T-cell (primary cell): Measurements from ENCODE around the gene PLCB1. TPM values are rescaled to one million over a fixed set of nuclear protein-coding genes. Genes with fewer than 3 reads are reported as not detected.
"Not testable (repeated sequence)": the region's sequence is repeated elsewhere in the genome, so short reads cannot be mapped to it uniquely, and the experiment has no call there.

Source experiments
- ATAC-seq, 4 experiments: fragments of 200-7000 bp in 3 of 4; fragments of 150-1000 bp in 1 of 4; cut with Tn5 transposase; replicated peaks in 1 of 4; 1 replicate in 3 of 4; 2 replicates in 1 of 4; pipeline ENCODE4 v1.10.0; 2021; ENCODE audit warnings: moderate library complexity in 3 of 4, mild to moderate bottlenecking in 2 of 4, moderate number of reproducible peaks in 1 of 4
- CTCF ChIA-PET, 2 donors: fragments of 300-600 bp; sonication (Branson Sonifier 250); formaldehyde crosslinking; loops; one replicate each; lab custom pipeline; 2022; ENCODE audit warnings: antibody characterized with exemption in 2 of 2; lab: Charles Lee
- POLR2A ChIA-PET, 2 donors: fragments of 300-600 bp; sonication (Branson Sonifier 250); formaldehyde crosslinking; loops; one replicate each; lab custom pipeline; 2022; ENCODE audit warnings: antibody characterized with exemption in 2 of 2; lab: Charles Lee
- DNase-seq, 35 experiments: peaks; one replicate each; pipeline versions ENCODE4 v3.0.0 to v3.0.0-alpha.2; 2013 to 2023
- H3K27ac ChIP-seq: one replicate; pipeline ENCODE4 v1.5.1; 2013; ENCODE audit warnings: low read length
- H3K27me3 ChIP-seq, 2 experiments: replicated peaks in 1 of 2; 1 replicate in 1 of 2; 2 replicates in 1 of 2; pipeline versions ENCODE4 v1.6.1 to v1.7.0; 2013; ENCODE audit warnings: low read length in 1 of 2, mixed read lengths in 1 of 2; ENCODE audit not compliant: control insufficient read depth in 2 of 2, insufficient read depth in 2 of 2; ENCODE audit errors: extremely low read depth in 1 of 2
- H3K36me3 ChIP-seq, 2 donors: 1 replicate in 1 of 2; 2 replicates in 1 of 2; pipeline versions ENCODE4 v1.6.1 to v1.7.0; 2013; ENCODE audit warnings: low read length in 1 of 2; ENCODE audit not compliant: control insufficient read depth in 2 of 2, insufficient read depth in 1 of 2; ENCODE audit errors: extremely low read depth in 1 of 2
- H3K4me1 ChIP-seq, 2 experiments: 1 replicate in 1 of 2; 2 replicates in 1 of 2; pipeline versions ENCODE4 v1.6.1 to v1.7.0; 2013; ENCODE audit warnings: low read length in 2 of 2, mixed read lengths in 1 of 2; ENCODE audit not compliant: insufficient read depth in 2 of 2, control insufficient read depth in 1 of 2; ENCODE audit errors: extremely low read depth in 1 of 2
- H3K4me3 ChIP-seq, 2 donors: 1 replicate in 1 of 2; 2 replicates in 1 of 2; pipeline versions ENCODE4 v1.5.1 to v1.7.0; 2013; ENCODE audit warnings: mild to moderate bottlenecking in 2 of 2, low read length in 1 of 2, moderate library complexity in 1 of 2; ENCODE audit not compliant: control insufficient read depth in 1 of 2; ENCODE audit errors: extremely low read depth in 1 of 2
- H3K9me3 ChIP-seq: 2 replicates; pipeline ENCODE4 v1.7.0; 2013
- H3K27ac Mint-ChIP-seq, 2 donors: one replicate each; pipeline ENCODE4 v1.8.0; 2020 to 2021; ENCODE audit warnings: mild to moderate bottlenecking in 2 of 2, mixed read lengths in 2 of 2
- H3K27me3 Mint-ChIP-seq, 2 donors: one replicate each; pipeline ENCODE4 v1.8.0; 2021 to 2022; ENCODE audit warnings: mixed read lengths in 2 of 2
- H3K36me3 Mint-ChIP-seq: one replicate; pipeline ENCODE4 v1.8.0; 2021; ENCODE audit warnings: mixed read lengths
- H3K4me1 Mint-ChIP-seq, 3 donors: one replicate each; pipeline ENCODE4 v1.8.0; 2020 to 2022; ENCODE audit warnings: mixed read lengths in 3 of 3, mild to moderate bottlenecking in 1 of 3
- H3K4me3 Mint-ChIP-seq, 3 donors: one replicate each; pipeline ENCODE4 v1.8.0; 2020 to 2022; ENCODE audit warnings: mild to moderate bottlenecking in 3 of 3, mixed read lengths in 3 of 3, moderate library complexity in 3 of 3
- H3K9me3 Mint-ChIP-seq, 3 donors: one replicate each; pipeline ENCODE4 v1.8.0; 2020 to 2022; ENCODE audit warnings: mixed read lengths in 3 of 3
- WGBS: methylation state at CpG from one replicate; pipeline ENCODE4 v1.1.5; 2013; ENCODE audit warnings: missing lambda C conversion rate; ENCODE audit not compliant: insufficient coverage; 5-methylcytosine and 5-hydroxymethylcytosine counted together
- total RNA-seq, 35 experiments: library from RNA in 6 of 35; stranded (reverse) in 6 of 35; fragments of 120-200 nt in 1 of 35; gene quantifications; one replicate each; pipeline versions ENCODE4 v1.2.1 to v1.2.4 and lab custom pipeline; 2013 to 2026

The PLCB1 gene
- total RNA-seq, 5 donors from 2014 or later (not counting 1 experiment from before 2014, with no cell fraction given) = 3.3 to 15.1 (median 7.4) TPM

DNA sequence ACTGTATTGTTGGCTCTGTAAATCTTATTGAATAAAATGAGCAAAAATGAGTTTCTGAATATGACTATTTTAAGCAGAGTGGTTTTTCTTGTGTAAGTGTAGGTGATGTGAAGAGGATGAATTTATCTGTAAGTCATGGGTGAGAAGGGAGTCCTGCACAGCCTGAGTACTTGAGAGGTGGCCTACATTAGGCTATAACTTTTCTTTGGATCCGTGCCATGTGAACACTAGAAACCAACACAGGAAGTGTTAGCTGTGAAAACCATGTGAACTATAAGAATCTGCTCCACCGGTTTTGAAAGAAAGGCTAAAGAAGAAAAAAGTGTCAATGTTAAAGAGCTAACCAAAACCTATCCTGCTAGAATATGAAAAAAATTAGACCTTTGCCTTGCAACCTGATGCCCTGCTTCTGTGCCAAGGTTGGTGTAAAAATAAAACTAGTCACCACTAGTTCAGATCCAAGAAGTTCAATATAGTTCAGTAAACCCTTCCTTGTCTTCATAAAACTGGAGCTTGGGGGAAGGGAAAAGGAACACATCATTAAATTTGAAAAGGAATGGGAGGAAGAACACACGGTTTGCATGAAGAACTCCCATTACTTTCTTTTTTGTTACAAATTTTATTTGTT is 21.3 kb downstream of the PLCB1 start:
- no peaks in the 10 kb centered on the region for H3K9me3 Mint-ChIP-seq
- no peak overlapping the region for H3K27ac ChIP-seq
- H3K4me3 Mint-ChIP-seq = peak overlapping the region in 1 of 3 donors; percentile 40
- H3K4me1 ChIP-seq = peaks cover 15 to 49% of the 10 kb centered on the region in 2 experiments
- peaks cover 62 to 66% (median 64%) of the 10 kb centered on the region in 3 donors for H3K4me1 Mint-ChIP-seq
- DNase-seq (peak in 1 of 35 experiments; percentile 70), ATAC-seq (peak; percentile 44 to 80 (median 70))
- CTCF ChIA-PET = no interaction called here
- peaks cover 0 to 1% of the 10 kb centered on the region in 2 donors for H3K27me3 Mint-ChIP-seq
- H3K36me3 Mint-ChIP-seq = no peaks in the 10 kb centered on the region
- peak overlapping the region; percentile 16 for H3K27ac Mint-ChIP-seq
- whole genome bisulfite sequencing = no CpG with 5 or more reads among the region's 3 CpGs
- no peak overlapping the region for H3K4me3 ChIP-seq
- no peaks in the 10 kb centered on the region for H3K36me3 ChIP-seq
- no peaks in the 10 kb centered on the region for H3K9me3 ChIP-seq
- POLR2A ChIA-PET = no interaction called here
- H3K27me3 ChIP-seq = no peaks in the 10 kb centered on the region

DNA sequence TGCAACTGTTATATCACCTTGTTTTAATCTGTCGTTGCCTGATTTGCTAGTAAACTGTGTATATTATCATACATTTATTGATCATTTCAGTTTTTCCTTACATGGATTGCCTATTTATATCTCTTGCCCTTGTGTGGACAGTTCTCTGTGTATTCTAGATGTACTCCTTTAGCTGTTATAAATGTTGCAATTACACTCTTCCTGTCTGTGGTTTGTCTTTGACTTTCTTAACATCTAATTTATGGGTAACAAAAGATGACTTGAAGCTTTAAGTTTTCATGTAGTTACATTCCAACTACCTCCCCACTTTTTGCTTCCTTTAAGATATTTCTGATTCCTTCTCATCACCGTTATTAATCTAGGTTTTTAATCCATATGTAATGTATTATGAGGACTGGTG is 22.6 kb downstream of the PLCB1 start:
- no peaks in the 10 kb centered on the region for H3K36me3 Mint-ChIP-seq
- Histone ChIP-seq H3K4me1 (peaks cover 15 to 49% of the 10 kb centered on the region in 2 experiments), H3K36me3 (no peaks in the 10 kb centered on the region), H3K27ac (peak overlapping the region; percentile 10), H3K4me3 (no peak overlapping the region), H3K9me3 (no peaks in the 10 kb centered on the region), H3K27me3 (no peaks in the 10 kb centered on the region)
- ChIA-PET POLR2A (no interaction called here), CTCF (interaction anchor here in 1 of 2 donors (1.0 kb wide), 1 partner anchor 27 kb away, joined by 4 read pairs; no protein-coding TSS in a partner anchor)
- H3K27me3 Mint-ChIP-seq = peaks cover 0 to 1% of the 10 kb centered on the region in 2 donors
- ATAC-seq = no peak
- peaks cover 62 to 66% (median 64%) of the 10 kb centered on the region in 3 donors for H3K4me1 Mint-ChIP-seq
- no peaks in the 10 kb centered on the region for H3K9me3 Mint-ChIP-seq
- no CpG with 5 or more reads among the region's 2 CpGs for WGBS
- H3K27ac Mint-ChIP-seq = peak overlapping the region; percentile 18 to 43
- H3K4me3 Mint-ChIP-seq = peak overlapping the region in 1 of 3 donors; percentile 45
- DNase-seq = no peak

DNA sequence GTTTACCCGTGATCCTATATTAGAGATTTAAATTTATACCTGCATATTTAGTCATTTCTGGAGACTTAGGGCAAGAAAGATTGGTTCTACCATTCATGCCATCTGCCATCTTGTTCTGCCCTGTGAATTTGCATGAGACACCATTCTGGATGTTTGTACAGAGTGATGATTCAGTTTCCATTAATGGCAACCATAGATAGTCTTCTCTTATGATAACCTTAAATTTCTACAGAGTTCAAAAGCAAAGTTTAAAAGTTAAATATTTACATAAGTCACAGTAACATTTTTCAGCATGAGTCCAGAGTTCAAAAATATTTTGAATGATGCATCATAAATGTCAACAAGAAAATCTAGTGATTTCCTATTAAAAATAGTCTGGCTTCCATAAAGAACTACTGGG is 23.2 kb downstream of the PLCB1 start:
- Mint-ChIP-seq H3K27me3 (peaks cover 0 to 1% of the 10 kb centered on the region in 2 donors), H3K9me3 (peaks cover 0 to 4% (median 0%) of the 10 kb centered on the region in 3 donors), H3K4me3 (peak overlapping the region in 1 of 3 donors; percentile 45), H3K36me3 (no peaks in the 10 kb centered on the region), H3K27ac (peak overlapping the region; percentile 18 to 43), H3K4me1 (peaks cover 62 to 66% (median 64%) of the 10 kb centered on the region in 3 donors)
- POLR2A ChIA-PET = no interaction called here
- H3K27me3 ChIP-seq = no peaks in the 10 kb centered on the region
- CTCF ChIA-PET = interaction anchor here in 1 of 2 donors (1.0 kb wide), 1 partner anchor 27 kb away, joined by 4 read pairs; no protein-coding TSS in a partner anchor
- ATAC-seq (no peak), DNase-seq (no peak)
- H3K4me3 ChIP-seq = no peak overlapping the region
- no CpG with 5 or more reads among the region's 1 CpG for WGBS
- peaks cover 15 to 49% of the 10 kb centered on the region in 2 experiments for H3K4me1 ChIP-seq
- H3K27ac ChIP-seq = no peak overlapping the region
- no peaks in the 10 kb centered on the region for H3K36me3 ChIP-seq
- no peaks in the 10 kb centered on the region for H3K9me3 ChIP-seq

DNA sequence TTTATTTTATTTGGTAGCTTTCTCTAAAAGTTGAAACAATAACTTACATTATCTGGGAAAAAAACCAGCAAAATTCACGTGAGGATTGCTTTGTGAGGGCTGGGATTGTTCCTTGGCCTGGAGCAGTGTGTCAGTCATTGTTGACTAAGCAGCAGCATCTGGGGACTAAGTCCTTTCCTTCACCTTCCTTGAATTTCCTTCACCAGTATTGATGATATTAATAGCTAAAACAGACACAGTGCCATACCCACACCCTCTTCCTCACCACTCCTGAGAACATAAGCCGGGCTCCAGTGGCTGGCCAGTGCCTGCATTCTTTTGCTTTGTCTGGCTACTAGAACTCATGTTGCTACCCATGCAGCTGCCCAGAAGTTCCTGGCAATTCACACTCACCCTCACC is 23.7 kb downstream of the PLCB1 start:
- ATAC-seq = no peak
- Mint-ChIP-seq H3K27me3 (peaks cover 0 to 1% of the 10 kb centered on the region in 2 donors), H3K9me3 (peaks cover 0 to 4% (median 0%) of the 10 kb centered on the region in 3 donors), H3K4me1 (peaks cover 57 to 64% (median 62%) of the 10 kb centered on the region in 3 donors), H3K4me3 (peak overlapping the region in 1 of 3 donors; percentile 27), H3K27ac (peak overlapping the region; percentile 30 to 77), H3K36me3 (no peaks in the 10 kb centered on the region)
- Histone ChIP-seq H3K4me1 (peaks cover 15 to 49% of the 10 kb centered on the region in 2 experiments), H3K9me3 (no peaks in the 10 kb centered on the region), H3K4me3 (no peak overlapping the region), H3K27ac (no peak overlapping the region), H3K27me3 (no peaks in the 10 kb centered on the region), H3K36me3 (no peaks in the 10 kb centered on the region)
- POLR2A ChIA-PET = no interaction called here
- CTCF ChIA-PET = interaction anchor here (0.6 to 1.0 kb wide), 2 partner anchors 28 to 604 kb away, joined by 3 to 6 read pairs; no protein-coding TSS in a partner anchor
- no peak for DNase-seq
- WGBS = 71% methylated on average over 1 of the region's 2 CpGs

DNA sequence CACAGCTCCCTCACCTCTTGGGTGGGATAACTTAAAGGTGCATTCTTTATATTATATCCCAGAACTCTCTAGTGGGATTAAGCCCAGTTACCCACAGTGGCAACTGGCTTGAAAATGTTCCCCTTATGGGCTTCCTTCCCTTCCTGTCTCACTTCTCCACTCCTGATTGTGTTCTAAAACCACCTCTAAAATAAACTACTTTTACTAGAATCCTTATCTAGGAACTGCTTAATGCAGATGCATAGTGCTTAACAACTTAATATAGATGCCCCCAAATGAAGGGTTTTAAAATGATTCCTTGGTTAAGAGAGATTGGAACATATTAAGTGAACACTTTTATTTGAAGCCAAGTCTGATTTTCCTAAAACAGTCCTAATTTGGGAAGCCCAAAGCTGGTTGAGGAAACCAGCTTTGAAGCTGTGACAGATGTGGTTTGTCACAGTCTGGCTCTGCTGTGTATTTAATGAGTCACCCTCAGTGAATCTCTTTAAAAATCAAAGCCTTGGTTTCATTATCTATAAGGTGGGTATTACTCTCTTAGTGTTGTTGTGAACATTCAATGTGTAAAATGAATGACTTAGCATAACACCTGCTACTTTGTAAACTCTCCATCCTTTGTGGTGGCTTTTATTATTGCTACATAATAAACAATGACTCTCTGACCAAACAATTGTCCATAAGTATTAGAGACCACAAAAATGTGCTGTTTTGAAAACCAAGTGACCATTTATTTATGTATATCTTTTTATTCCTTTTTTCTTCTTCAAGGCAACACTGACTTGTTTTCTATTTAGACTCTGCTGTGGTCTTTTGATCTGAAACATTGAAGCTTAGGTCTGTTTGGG is 24.4 kb downstream of the PLCB1 start:
- peaks cover 0 to 1% of the 10 kb centered on the region in 2 donors for H3K27me3 Mint-ChIP-seq
- ChIA-PET POLR2A (no interaction called here), CTCF (interaction anchor here (0.6 to 1.0 kb wide), 2 partner anchors 27 to 603 kb away, joined by 3 to 6 read pairs; no protein-coding TSS in a partner anchor)
- DNase-seq (peak in 1 of 35 experiments; percentile 57), ATAC-seq (peak; percentile 55 to 85 (median 65))
- H3K36me3 Mint-ChIP-seq = no peaks in the 10 kb centered on the region
- H3K27me3 ChIP-seq = no peaks in the 10 kb centered on the region
- no peaks in the 10 kb centered on the region for H3K36me3 ChIP-seq
- H3K4me3 Mint-ChIP-seq = peak overlapping the region in 1 of 3 donors; percentile 27
- peaks cover 0 to 4% (median 0%) of the 10 kb centered on the region in 3 donors for H3K9me3 Mint-ChIP-seq
- H3K4me1 ChIP-seq = peaks cover 15 to 46% of the 10 kb centered on the region in 2 experiments
- no peak overlapping the region for H3K27ac ChIP-seq
- H3K9me3 ChIP-seq = no peaks in the 10 kb centered on the region
- peaks cover 54 to 63% (median 60%) of the 10 kb centered on the region in 3 donors for H3K4me1 Mint-ChIP-seq
- peak overlapping the region; percentile 62 to 77 for H3K27ac Mint-ChIP-seq
- H3K4me3 ChIP-seq = no peak overlapping the region

DNA sequence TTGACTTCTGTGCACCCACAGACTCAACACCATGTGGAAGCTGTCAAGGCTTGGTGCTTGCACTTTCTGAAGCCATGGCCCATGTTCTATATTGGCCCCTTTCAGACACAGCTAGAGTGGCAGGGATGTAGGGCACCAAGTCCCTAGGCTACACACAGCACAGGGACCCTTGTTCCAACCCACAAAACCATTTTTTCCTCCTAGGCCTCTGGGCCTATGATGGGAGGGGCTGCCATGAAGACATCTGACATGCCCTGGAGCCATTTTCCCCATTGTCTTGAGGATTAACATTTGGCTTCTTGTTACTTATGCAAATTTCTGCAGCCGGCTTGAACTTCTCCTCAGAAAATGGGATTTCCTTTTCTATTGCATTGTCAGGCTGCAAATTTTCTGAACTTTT is 27.2 kb downstream of the PLCB1 start:
- H3K9me3 Mint-ChIP-seq, H3K4me3 ChIP-seq, H3K36me3 Mint-ChIP-seq, H3K27ac ChIP-seq, DNase-seq, H3K27ac Mint-ChIP-seq, H3K27me3 ChIP-seq, H3K9me3 ChIP-seq, H3K4me3 Mint-ChIP-seq, ATAC-seq, H3K27me3 Mint-ChIP-seq, H3K36me3 ChIP-seq, CTCF ChIA-PET, POLR2A ChIA-PET: not testable (repeated sequence)
- peaks cover 36 to 44% (median 44%) of the 10 kb centered on the region in 3 donors for H3K4me1 Mint-ChIP-seq
- WGBS = 100% methylated on average over 1 of the region's 1 CpG
- peaks cover 10 to 25% of the 10 kb centered on the region in 2 experiments for H3K4me1 ChIP-seq
